HEK293 (cell line): ENCODE results near the gene ARHGAP15.

Experiments
- CTCF ChIP-seq: fragments of 450-650 bp; formaldehyde crosslinking; IDR thresholded peaks from 2 replicates; pipeline ENCODE4 v1.5.1; 2016; ENCODE audit warnings: missing biosample characterization, missing genetic modification characterization
- KLF16 ChIP-seq: fragments of 450-650 bp; formaldehyde crosslinking; IDR thresholded peaks from 2 replicates; pipeline ENCODE4 v1.5.1; 2017; ENCODE audit warnings: missing biosample characterization, missing genetic modification characterization

GRCh38 chr2:143525402-143525860, 396.2 kb downstream of the ARHGAP15 start:
- TF ChIP-seq CTCF (tag by site-specific recombination) (no peak), KLF16 (tag by site-specific recombination) (no peak)
